Right forelimb (tissue), 1 donor: Measurements from ENCODE around the gene RASA2.
"Not testable (repeated sequence)": the region's sequence is repeated elsewhere in the genome, so short reads cannot be mapped to it uniquely, and the experiment has no call there.

Source experiments
- DNase-seq: peaks from one replicate; pipeline ENCODE4 v3.0.0-alpha.2; 2018

Gene RASA2

GRCh38 chr3:141457624-141458236 lies 29.1 kb upstream of the RASA2 start:
- no peak for DNase-seq

- DNase-seq = no peak
These were observed 27.8 kb upstream of the RASA2 start for GRCh38 chr3:141459008-141459407.

DNA sequence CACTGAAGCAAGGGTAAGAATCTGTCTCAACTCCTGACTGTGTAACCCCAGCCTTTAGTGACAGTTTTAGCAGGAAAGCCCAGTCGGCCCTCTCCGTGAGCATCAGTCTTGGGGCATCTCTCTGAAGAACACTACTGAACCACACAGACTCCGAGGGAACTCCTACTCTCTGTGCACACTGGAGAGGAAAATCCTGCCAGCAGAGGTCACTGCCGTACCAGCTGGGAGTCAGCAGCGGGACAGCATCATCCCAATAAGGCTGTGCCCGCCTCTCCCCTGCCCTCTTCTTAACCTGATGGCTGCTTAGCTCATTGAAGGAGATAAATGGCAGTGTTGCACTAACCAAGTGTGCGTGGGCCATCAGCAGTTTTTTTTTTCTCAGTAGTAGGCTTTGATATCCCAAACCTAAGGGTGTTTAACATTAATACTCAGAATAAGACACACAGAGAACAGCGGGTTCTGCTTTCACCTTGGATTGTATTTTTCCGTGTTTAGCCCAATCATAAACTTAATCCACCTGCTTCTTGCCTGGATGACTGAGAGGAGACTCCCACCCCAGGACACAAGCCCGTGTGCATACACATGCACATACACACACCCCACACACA lies 26.6 kb upstream of the RASA2 start:
- DNase-seq = peak; percentile 89

DNA sequence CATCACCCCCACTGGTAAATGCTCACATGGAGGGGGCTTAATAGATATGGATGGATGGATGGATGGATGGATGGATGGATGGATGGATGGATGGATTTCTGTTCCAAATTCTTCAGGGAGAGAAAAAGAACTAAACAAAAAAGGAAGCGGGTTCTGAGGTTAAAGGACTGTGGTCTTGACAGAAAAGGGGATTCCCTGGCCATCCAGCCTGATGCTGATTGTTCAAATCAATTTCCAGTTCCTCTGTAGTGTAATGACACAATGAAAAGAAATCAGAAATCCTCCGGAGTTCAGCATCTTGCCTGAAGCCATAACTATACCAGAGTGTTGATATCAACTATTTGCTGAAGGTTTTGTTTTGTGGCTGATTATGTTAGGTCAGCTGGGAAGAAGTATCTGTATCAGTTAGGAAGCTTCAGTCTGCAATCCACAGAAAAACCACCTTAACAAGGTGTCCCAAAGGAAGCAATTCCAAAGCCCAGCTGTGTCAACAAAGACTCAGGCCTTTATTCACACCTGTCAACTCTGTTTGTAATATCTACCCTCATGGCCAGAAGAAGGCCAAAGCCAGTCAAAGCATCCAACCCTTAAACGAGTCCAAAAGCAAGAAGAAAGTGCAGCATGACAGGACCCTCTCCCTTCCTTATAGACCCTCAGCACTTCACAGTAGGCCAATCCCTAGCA lies 24.5 kb upstream of the RASA2 start:
- no peak for DNase-seq

GRCh38 chr3:141465221-141465620 lies 21.6 kb upstream of the RASA2 start:
- DNase-seq = no peak

- DNase-seq = no peak
These were observed 20.1 kb upstream of the RASA2 start for GRCh38 chr3:141466633-141467169.

DNA sequence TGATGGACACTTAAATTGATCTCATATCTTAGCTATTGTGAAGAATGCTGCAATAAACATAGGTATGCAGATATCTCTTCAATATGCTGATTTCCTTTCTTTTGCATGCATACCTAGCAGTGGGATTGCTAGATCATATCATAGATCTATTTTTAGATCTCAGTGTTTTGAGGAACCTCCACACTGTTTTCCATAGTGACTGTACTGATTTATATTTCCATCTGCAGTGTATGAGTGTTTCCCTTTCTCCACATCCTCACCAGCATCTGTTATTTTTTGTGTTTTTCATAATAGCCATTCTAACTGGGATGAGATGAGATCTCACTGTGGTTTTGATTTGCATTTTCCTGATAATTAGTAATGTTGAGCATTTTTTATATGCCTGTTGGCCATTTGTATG lies 17.1 kb upstream of the RASA2 start:
- DNase-seq = no peak

- no peak for DNase-seq
These were observed 15.7 kb upstream of the RASA2 start for GRCh38 chr3:141471160-141471559.

- no peak for DNase-seq
These were observed 10.8 kb upstream of the RASA2 start for GRCh38 chr3:141476033-141476432.

GRCh38 chr3:141477224-141477623 lies 9.6 kb upstream of the RASA2 start:
- DNase-seq = no peak

GRCh38 chr3:141478139-141478538 lies 8.7 kb upstream of the RASA2 start:
- no peak for DNase-seq

GRCh38 chr3:141478840-141479239 lies 8.0 kb upstream of the RASA2 start:
- DNase-seq = not testable (repeated sequence)

- DNase-seq = no peak
These were observed 4.4 kb upstream of the RASA2 start for GRCh38 chr3:141482245-141482922.

GRCh38 chr3:141484701-141485287 lies 2.0 kb upstream of the RASA2 start:
- no peak for DNase-seq

DNA sequence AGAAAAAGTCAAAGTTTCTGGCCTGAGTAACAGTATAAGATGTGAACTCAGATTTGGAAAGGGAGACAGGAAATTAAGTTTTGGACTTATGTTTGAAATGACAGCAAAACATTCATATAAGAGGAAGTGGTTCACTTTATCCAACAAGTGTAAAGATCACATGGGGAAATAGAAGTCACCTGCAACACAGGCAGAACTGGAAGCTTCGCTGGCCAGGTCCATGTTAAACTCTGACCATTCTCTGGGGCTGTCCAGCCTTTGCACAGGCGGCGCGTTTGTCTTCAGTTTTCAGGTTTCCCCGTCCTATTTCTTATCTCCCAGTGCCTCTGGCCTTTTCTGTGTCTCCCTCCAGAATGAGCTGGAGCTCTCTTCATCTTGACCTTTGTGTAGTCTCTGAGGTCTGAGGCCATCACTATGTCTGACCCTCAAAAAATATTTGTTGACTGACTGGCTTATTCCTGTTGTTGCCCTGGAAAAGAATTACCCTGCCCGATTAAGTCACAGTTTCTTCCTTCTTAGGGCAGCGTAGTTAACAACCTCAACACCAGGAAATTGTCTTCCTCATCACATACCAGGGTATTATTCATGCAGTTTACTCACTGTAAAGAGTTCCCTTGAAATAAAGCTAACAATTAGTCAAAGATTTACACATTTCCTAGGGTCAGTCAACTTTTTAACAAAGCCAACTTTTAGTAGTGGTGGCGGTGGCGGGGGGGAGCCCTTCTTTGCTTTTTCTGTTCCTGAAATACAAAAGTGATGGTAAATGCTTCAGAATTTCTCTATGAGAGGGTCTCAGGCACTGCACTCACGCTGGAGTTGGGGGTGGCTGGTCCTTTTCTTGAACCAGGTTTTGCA lies 959 bp upstream of the RASA2 start:
- no peak for DNase-seq

- DNase-seq = no peak
These were observed 406 bp upstream of the RASA2 start for GRCh38 chr3:141486496-141486745.

DNA sequence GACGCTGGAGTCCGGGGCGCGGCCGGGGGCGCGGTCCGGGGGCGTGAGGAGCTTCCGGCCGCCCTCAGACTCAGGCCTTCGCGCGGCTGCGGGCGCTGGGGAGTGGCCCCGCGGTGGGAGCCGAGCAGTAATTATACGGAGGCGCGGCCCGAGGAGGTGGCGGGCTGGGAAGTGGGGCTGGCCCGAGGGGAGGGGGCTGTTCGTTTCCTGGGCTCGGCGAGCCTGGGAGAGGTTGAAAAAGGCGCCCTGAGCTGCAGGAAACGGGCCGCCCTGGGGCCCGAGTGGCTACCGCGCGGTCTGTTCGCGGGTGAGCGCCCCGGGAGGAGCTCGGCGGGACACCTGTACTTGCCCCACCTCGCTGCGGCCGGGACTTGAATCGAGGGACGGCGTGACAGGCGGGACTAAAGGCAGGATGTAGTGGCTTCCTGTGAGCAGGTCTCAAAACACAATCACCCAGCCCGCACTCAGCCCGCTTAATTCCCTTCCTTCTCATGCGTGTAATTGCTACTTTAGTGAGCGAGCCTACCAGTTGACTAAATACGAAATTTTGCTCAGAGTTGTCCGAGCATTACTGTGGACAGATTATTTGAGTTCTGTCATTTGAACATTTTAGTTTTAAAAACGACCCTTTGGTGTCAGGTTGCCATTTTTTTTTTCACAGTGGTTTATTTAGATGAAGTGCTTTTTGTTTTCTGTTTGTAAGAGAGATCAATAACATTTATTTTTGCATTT lies 860 bp downstream of the RASA2 start:
- peak; percentile 80 for DNase-seq

GRCh38 chr3:141489203-141489602 lies 2.4 kb downstream of the RASA2 start:
- no peak for DNase-seq

DNA sequence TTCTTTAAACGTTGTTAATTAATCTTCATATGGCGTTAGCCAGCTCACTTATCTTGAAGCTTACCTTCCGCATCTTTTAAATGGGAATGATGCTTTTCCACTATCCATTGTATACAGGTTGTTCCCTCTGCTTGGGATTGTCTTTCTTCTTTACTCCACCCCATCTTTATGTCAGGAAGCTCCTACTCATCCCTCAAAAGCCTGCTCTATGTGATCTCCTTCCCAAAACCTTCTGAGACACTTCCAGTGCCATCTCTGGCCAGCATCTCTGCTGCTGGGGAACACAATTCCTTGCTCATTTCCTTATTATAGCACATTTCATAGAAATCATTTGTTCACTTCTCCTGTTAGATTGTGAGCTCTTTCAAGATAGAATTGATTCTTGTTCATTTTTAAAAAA lies 4.3 kb downstream of the RASA2 start:
- DNase-seq = no peak

DNA sequence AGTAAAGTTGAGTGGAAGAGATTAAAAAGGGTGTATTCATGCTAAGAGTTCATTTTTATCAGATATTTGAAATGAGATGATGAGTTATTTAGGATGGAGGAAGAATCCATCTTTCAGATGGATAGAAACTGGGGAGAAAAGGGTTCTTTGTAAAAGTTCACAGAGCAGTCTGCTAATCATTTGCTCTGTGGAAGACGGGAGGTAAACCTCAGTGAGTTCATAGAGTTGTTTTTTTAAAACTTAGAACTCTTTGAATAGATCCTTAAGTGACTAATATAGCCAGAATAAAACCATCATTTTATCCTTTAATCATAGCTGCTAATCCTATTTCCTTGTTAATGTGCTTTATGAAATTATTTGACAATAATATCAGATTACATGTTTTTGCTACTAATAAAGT lies 5.1 kb downstream of the RASA2 start:
- no peak for DNase-seq

- DNase-seq = no peak
These were observed 6.4 kb downstream of the RASA2 start for GRCh38 chr3:141493184-141493583.

GRCh38 chr3:141497589-141497988 lies 10.8 kb downstream of the RASA2 start:
- DNase-seq = not testable (repeated sequence)
